Stimulated activated CD4-positive, alpha-beta T cell treated with anti-CD3 and anti-CD28 coated beads, Interleukin-15, amount 100 ng/mL, for 24 hours (primary cell): ENCODE data around the gene GALR1.
A peak's percentile ranks its signal among the peaks of the same experiment; 100 is the strongest.
"Not testable (repeated sequence)": the region's sequence is repeated elsewhere in the genome, so short reads cannot be mapped to it uniquely, and the experiment has no call there.

ENCODE experiments used
- DNase-seq: peaks from one replicate; pipeline ENCODE4 v3.0.0-alpha.2; 2020

The GALR1 gene

GRCh38 chr18:77249569-77250500, at the start of gene GALR1:
Gene GALR1 (plus strand): TSS chr18:77249848. CDS start chr18:77250549, 701 bp downstream.
- DNase-seq = peak; percentile 21

- DNase-seq = no peak
Measured at GRCh38 chr18:77201506-77201905, 48.1 kb upstream of the GALR1 start.

GRCh38 chr18:77202329-77202728, 47.3 kb upstream of the GALR1 start:
- no peak for DNase-seq

- no peak for DNase-seq
Measured at GRCh38 chr18:77203071-77203470, 46.6 kb upstream of the GALR1 start.

- DNase-seq = no peak
Measured at GRCh38 chr18:77203851-77204250, 45.8 kb upstream of the GALR1 start.

- no peak for DNase-seq
Measured at GRCh38 chr18:77205769-77206168, 43.9 kb upstream of the GALR1 start.

GRCh38 chr18:77206676-77207374, 42.8 kb upstream of the GALR1 start:
- no peak for DNase-seq

GRCh38 chr18:77207540-77207939, 42.1 kb upstream of the GALR1 start:
- DNase-seq = peak; percentile 60

GRCh38 chr18:77208964-77209363, 40.7 kb upstream of the GALR1 start:
- DNase-seq = peak; percentile 32

- DNase-seq = no peak
Measured at GRCh38 chr18:77209587-77209986, 40.1 kb upstream of the GALR1 start.

GRCh38 chr18:77210249-77210648, 39.4 kb upstream of the GALR1 start:
- DNase-seq = no peak

- no peak for DNase-seq
Measured at GRCh38 chr18:77218642-77219041, 31.0 kb upstream of the GALR1 start.

- no peak for DNase-seq
Measured at GRCh38 chr18:77220726-77221125, 28.9 kb upstream of the GALR1 start.

GRCh38 chr18:77222464-77222863, 27.2 kb upstream of the GALR1 start:
- DNase-seq = no peak

GRCh38 chr18:77223221-77223639, 26.4 kb upstream of the GALR1 start:
- peak; percentile 61 for DNase-seq

GRCh38 chr18:77223653-77224052, 26.0 kb upstream of the GALR1 start:
- DNase-seq = no peak

GRCh38 chr18:77230645-77231044, 19.0 kb upstream of the GALR1 start:
- DNase-seq = no peak

GRCh38 chr18:77234504-77235365, 14.9 kb upstream of the GALR1 start:
- DNase-seq = no peak

GRCh38 chr18:77239285-77239684, 10.4 kb upstream of the GALR1 start:
- DNase-seq = not testable (repeated sequence)

- DNase-seq = no peak
Measured at GRCh38 chr18:77248873-77249568, 627 bp upstream of the GALR1 start.

- peak; percentile 12 for DNase-seq
Measured at GRCh38 chr18:77250501-77250925, 865 bp downstream of the GALR1 start.
